ENCODE data around the gene PRLR.

DNA sequence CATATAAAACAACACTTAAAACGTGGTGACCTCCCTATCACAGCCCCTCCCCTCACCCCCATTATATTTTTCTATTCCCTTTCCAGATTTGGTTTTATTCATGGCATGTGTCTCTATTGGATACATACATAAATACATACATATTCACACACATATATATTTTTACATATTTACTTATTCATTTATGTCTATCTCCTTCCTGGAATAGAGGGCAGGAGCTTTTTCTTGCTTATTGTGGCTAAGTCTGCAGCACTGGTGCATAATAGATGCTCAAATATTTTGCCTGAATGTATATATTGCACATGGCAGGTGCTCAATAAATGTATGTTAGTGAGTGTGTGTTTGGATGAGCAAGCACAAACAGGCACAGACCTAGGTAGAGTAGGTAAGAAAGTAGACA is 185.0 kb downstream of the PRLR start:
- no peak for TF ChIP-seq POLR2A (IDR thresholded peaks at IDR 0.05)
- TF ChIP-seq, protein P1, sequence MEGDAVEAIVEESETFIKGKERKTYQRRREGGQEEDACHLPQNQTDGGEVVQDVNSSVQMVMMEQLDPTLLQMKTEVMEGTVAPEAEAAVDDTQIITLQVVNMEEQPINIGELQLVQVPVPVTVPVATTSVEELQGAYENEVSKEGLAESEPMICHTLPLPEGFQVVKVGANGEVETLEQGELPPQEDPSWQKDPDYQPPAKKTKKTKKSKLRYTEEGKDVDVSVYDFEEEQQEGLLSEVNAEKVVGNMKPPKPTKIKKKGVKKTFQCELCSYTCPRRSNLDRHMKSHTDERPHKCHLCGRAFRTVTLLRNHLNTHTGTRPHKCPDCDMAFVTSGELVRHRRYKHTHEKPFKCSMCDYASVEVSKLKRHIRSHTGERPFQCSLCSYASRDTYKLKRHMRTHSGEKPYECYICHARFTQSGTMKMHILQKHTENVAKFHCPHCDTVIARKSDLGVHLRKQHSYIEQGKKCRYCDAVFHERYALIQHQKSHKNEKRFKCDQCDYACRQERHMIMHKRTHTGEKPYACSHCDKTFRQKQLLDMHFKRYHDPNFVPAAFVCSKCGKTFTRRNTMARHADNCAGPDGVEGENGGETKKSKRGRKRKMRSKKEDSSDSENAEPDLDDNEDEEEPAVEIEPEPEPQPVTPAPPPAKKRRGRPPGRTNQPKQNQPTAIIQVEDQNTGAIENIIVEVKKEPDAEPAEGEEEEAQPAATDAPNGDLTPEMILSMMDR (IDR thresholded peaks at IDR 0.05), result no peak

All from uterus (tissue), 2 donors.